ENCODE results near the gene JHY. TPM values are rescaled to one million over a fixed set of nuclear protein-coding genes. Genes with fewer than 3 reads are reported as not detected.

Gene JHY
- total and polyA plus RNA-seq, 2 of the 4 experiments (the other 2 are of a cell fraction), result 0.51 to 0.54 TPM

GRCh38 chr11:123006860-123007542, 124.4 kb downstream of the JHY start:
- Histone ChIP-seq H3K36me3 (ENCODE audit: control insufficient read depth, insufficient read depth, low read length) (no peaks in the 10 kb centered on the region), H3K4me2 (ENCODE audit: low read depth, low read length) (no peak overlapping the region), H3K4ac (ENCODE audit: low read depth, low read length) (no peak overlapping the region), H3K23ac (ENCODE audit: low read depth, low read length) (no peak overlapping the region), H3K4me1 (ENCODE audit: control insufficient read depth, insufficient read depth, low read length) (no peaks in the 10 kb centered on the region), H3K27ac (ENCODE audit: insufficient read depth, low read length) (no peak overlapping the region), H3K4me3 (ENCODE audit: insufficient read depth, low read depth, low read length) (no peak overlapping the region), H2AFZ (replicated peaks; ENCODE audit: low read length, poor library complexity) (no peak overlapping the region), H3K9ac (ENCODE audit: low read depth, low read length) (no peak overlapping the region), H3K9me1 (ENCODE audit: insufficient read depth, low read length) (no peaks in the 10 kb centered on the region), H4K8ac (ENCODE audit: low read depth in 2 of 2, low read length in 2 of 2) (no peak overlapping the region), H2AK5ac (ENCODE audit: low read depth, low read length) (no peak overlapping the region), H2BK15ac (ENCODE audit: low read depth, low read length) (no peak overlapping the region), H4K91ac (ENCODE audit: insufficient read depth, low read depth, low read length) (no peak overlapping the region), H4K20me1 (ENCODE audit: insufficient read depth, low read length) (no peaks in the 10 kb centered on the region), H3K56ac (ENCODE audit: extremely low read depth, insufficient read depth, low read length) (no peak overlapping the region), H3K79me1 (ENCODE audit: low read depth in 1 of 2, low read length in 2 of 2) (no peaks in the 10 kb centered on the region), H3K27me3 (ENCODE audit: control insufficient read depth, insufficient read depth, low read length) (peaks cover 24% of the 10 kb centered on the region), H3K14ac (replicated peaks; ENCODE audit: low read depth, low read length) (no peak overlapping the region), H4K5ac (ENCODE audit: low read depth, low read length) (no peak overlapping the region), H2BK5ac (ENCODE audit: low read depth, low read length, poor library complexity, severe bottlenecking) (no peak overlapping the region), H2AK9ac (replicated peaks; ENCODE audit: low read depth, low read length, poor library complexity) (no peak overlapping the region), H3K18ac (ENCODE audit: low read depth, low read length) (no peak overlapping the region), H3K9me3 (ENCODE audit: control insufficient read depth, insufficient read depth, low read length) (no peaks in the 10 kb centered on the region), H2BK20ac (ENCODE audit: low read depth, low read length) (no peak overlapping the region), H2BK120ac (ENCODE audit: low read depth, low read length) (no peak overlapping the region)
- BruUV-seq (replicated peaks), result no TSS peak
- dilution Hi-C loops (cut with HindIII; ENCODE audit: low sequenced_read_pairs, unreplicated experiment) (no loop called here), in situ Hi-C loops (cut with MboI; ENCODE audit: low sequenced_read_pairs) (no loop called here), intact Hi-C loops (cut with micrococcal nuclease) (no loop called here)
- ATAC-seq (ENCODE audit: low read depth) (no peak), DNase-seq (no peak)
- ChIA-PET POLR2A (ENCODE audit: unreplicated experiment) (no interaction called here), CTCF (no interaction called here)
- WGBS, 2 experiments (ENCODE audit: extremely low coverage in 2 of 2, insufficient read length in 1 of 2), result no CpG with 5 or more reads among the region's 5 CpGs
- TF ChIP-seq POLR2A (IDR thresholded peaks at IDR 0.05; ENCODE audit: low read depth, low read length) (no peak), RCOR1 (IDR thresholded peaks at IDR 0.05; ENCODE audit: insufficient replicate concordance, low read length) (no peak), RAD21 (IDR thresholded peaks at IDR 0.05; ENCODE audit: low read length) (no peak), NFE2L2 (IDR thresholded peaks at IDR 0.05; ENCODE audit: low read depth, low read length) (no peak), BHLHE40 (IDR thresholded peaks at IDR 0.05; ENCODE audit: low read depth, low read length) (no peak), MXI1 (IDR thresholded peaks at IDR 0.05; ENCODE audit: borderline replicate concordance, low read depth, low read length) (no peak), MAFK (IDR thresholded peaks at IDR 0.05; ENCODE audit: low read depth, low read length) (no peak)

Small RNA genes lying within 50 kb of the gene (microRNA-seq; reads per million reads assigned to microRNA genes)
- gene RNU4-23P (ENCODE audit: insufficient read depth, insufficient read length), result not detected

Small RNA genes lying within 50 kb of the gene (small RNA-seq; reads per million reads assigned to genes)
- 0 to 0.60 (median 0) reads per million in 5 experiments for gene RNU4-23P

Other genes with a start within 250 kb of the JHY start
- gene UBASH3B, start 227.0 kb upstream of the JHY start, total RNA-seq (2012; rRNA removed), result 48.0 and 48.6 TPM in 2 replicates
- 27.2 and 28.5 TPM in 2 replicates for gene UBASH3B, start 227.0 kb upstream of the JHY start, polyA plus RNA-seq (2012; rRNA removed)
- gene CRTAM, start 44.3 kb upstream of the JHY start, total RNA-seq (2012; rRNA removed), result not detected in 2 replicates
- gene CRTAM, start 44.3 kb upstream of the JHY start, polyA plus RNA-seq (2012; rRNA removed), result not detected in 2 replicates
- not detected in 2 replicates for gene BSX, start 99.1 kb downstream of the JHY start, total RNA-seq (2012; rRNA removed)
- not detected in 2 replicates for gene BSX, start 99.1 kb downstream of the JHY start, polyA plus RNA-seq (2012; rRNA removed)
- 4,053 and 4,346 TPM in 2 replicates for gene HSPA8, start 179.4 kb downstream of the JHY start, total RNA-seq (2012; rRNA removed)
- 2,309 and 2,607 TPM in 2 replicates for gene HSPA8, start 179.4 kb downstream of the JHY start, polyA plus RNA-seq (2012; rRNA removed)